Measurements from ENCODE around the gene PTGDR2.

Gene PTGDR2

GRCh38 chr11:60857378-60858232 is 1.9 kb upstream of the PTGDR2 start:
- DNase-seq: no peak

DNA sequence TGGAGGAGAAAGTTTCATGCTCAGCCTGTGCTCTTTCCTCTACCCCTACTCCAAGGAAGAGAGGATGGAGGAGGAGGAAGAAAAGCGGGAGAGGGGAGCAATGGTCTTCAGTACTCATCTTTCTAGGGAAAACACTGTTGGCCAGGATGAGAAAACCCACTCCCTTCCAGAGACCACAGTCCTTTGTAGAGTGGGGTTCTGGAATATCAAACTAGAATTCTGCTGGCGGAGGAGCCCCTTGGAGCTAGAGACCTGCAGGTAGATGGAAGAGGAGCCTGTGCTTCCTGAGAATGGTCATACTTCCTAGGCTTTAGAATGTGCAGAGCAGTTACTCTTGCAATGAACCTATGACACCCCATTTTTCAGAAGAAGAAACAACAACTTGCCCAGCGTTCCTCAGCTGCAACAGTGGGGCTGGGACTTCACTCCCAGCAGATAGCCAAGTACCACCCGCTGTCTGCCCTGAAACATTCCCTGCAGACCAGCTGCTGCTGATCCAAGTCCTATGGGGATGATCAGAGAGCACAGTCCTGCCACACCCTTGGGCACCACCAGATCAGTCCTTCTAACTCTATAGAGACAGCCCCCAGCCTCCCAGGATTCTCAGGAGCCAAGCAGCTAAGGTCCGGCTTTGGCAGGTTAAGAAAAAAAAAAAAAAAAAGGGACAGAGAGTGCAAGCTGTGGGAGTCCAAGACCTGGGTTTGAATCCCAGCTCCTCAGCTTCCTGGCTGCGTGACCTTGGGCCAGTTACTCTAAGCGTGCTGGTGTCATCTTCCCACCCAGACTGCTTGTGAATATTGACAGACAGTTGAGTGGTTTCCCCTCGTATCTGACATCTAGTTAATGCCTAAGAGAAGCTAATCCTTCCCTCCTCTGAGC is 664 bp downstream of the PTGDR2 start:
- DNase-seq: no peak

- no peak for DNase-seq
Measured at GRCh38 chr11:60854140-60854846, 1.5 kb downstream of the PTGDR2 start.

- DNase-seq: no peak
Measured at GRCh38 chr11:60852982-60853950, 2.5 kb downstream of the PTGDR2 start.

GRCh38 chr11:60852117-60852981 is 3.4 kb downstream of the PTGDR2 start:
- DNase-seq: no peak

GRCh38 chr11:60851327-60852104 is 4.2 kb downstream of the PTGDR2 start:
- DNase-seq: no peak

GRCh38 chr11:60849641-60850520 is 5.9 kb downstream of the PTGDR2 start:
- no peak for DNase-seq

- no peak for DNase-seq
Measured at GRCh38 chr11:60848714-60849151, 7.0 kb downstream of the PTGDR2 start.

GRCh38 chr11:60847896-60848295 is 7.9 kb downstream of the PTGDR2 start:
- no peak for DNase-seq

- no peak for DNase-seq
Measured at GRCh38 chr11:60847281-60847680, 8.5 kb downstream of the PTGDR2 start.

DNA sequence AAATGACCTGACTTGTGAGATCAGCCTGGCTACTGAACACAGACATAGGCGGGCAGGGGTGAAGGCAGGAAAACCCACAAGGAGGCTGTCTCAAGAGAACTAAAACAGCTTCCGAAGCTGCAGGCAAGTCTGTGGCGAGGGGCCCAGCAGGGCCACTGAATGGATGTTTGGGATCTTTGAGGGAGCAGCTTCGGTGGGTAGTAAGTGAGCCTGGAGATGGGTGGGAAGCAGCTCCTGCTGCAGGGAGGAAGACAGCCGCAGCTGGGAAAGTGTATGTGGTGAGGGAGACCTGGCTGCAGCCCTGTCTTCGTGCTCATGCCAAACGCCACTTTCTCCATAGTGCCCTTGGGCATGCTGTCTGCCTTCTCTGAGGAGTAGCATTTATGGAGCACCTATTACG is 10.4 kb downstream of the PTGDR2 start:
- no peak for DNase-seq

- DNase-seq: no peak
Measured at GRCh38 chr11:60844870-60845221, 10.9 kb downstream of the PTGDR2 start.

DNA sequence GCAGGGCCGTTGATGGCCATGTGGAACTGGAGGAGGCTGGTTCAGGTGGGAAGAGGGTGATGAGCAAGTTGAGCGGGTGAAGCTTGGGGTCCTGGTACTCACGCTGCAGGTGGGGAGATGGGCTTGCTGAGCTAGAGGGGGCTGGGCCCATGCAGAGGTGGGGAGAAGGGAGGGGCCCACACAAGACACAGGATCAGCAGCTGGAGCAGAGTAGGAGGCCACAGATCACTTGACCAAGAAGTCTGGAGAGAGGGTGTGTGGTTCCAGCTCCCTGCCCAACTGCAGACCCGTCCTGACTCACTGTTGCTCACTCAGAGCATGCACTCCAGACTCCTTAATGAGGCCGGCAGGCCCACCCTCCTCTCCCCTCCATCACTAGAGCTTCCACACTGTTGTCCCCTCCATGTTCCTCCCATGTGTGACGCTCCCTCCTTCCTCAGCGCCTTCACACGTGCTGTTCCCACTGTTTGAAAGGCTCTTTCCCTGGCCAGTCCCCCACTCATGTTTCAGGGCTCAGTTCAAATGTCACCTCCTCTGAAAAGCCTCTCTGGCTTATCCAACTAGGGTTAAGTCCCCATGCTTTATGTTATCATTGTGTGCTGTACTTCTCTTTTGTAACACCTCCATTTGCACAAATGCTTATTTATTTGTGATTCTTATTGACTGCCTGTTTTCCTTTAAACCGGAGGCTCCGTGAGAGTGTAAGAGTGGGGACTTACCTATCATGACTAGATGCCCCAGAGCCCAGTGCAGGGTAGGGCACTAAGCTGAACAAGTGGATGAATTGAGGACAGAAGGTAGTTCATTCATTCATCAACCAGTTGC is 11.5 kb downstream of the PTGDR2 start:
- DNase-seq: no peak

- no peak for DNase-seq
Measured at GRCh38 chr11:60842668-60843600, 12.8 kb downstream of the PTGDR2 start.

- DNase-seq: peak; percentile 84
Measured at GRCh38 chr11:60841797-60842667, 13.7 kb downstream of the PTGDR2 start, which contains the start of gene CCDC86. TSS of gene CCDC86 (plus strand) at chr11:60842113. CDS start at chr11:60842125, 12 bp downstream.

All from NCI-H526 treated with DMSO at 0.1 percent for 48 hours (cell line).